RWPE2 (cell line): ENCODE data around the gene NMNAT2.

Source experiments
- ATAC-seq: fragments of 200-7000 bp; cut with Tn5 transposase; 3 replicates; pipeline ENCODE4 v1.9.1; 2021; ENCODE audit warnings: low read depth
- DNase-seq: peaks from one replicate; pipeline ENCODE4 v3.0.0-alpha.2; 2020; ENCODE audit warnings: low spot score
- H3K27ac ChIP-seq: fragments of 450-650 bp; 2 replicates; pipeline ENCODE4 v1.5.1; 2017; ENCODE audit warnings: mild to moderate bottlenecking; ENCODE audit not compliant: poor library complexity, severe bottlenecking
- H3K27me3 ChIP-seq: fragments of 250-450 bp; sonication (Bioruptor Pico); 2 replicates; pipeline ENCODE4 v1.5.1; 2021; ENCODE audit warnings: mild to moderate bottlenecking, moderate library complexity; ENCODE audit not compliant: insufficient read depth, poor library complexity, severe bottlenecking
- H3K36me3 ChIP-seq: fragments of 250-450 bp; sonication (Bioruptor Pico); 2 replicates; pipeline ENCODE4 v1.5.1; 2020; ENCODE audit warnings: low read depth, mild to moderate bottlenecking, moderate library complexity
- H3K4me1 ChIP-seq: fragments of 250-450 bp; sonication (Bioruptor Pico); 2 replicates; pipeline ENCODE4 v1.5.1; 2021; ENCODE audit warnings: mild to moderate bottlenecking, moderate library complexity; ENCODE audit not compliant: insufficient read depth, poor library complexity, severe bottlenecking
- H3K4me3 ChIP-seq: fragments of 250-450 bp; sonication (Bioruptor Pico); 2 replicates; pipeline ENCODE4 v1.5.1; 2021; ENCODE audit warnings: mild to moderate bottlenecking, moderate library complexity; ENCODE audit not compliant: severe bottlenecking
- H3K9me3 ChIP-seq: fragments of 250-450 bp; sonication (Bioruptor Pico); 2 replicates; pipeline ENCODE4 v1.5.1; 2021; ENCODE audit warnings: mild to moderate bottlenecking, moderate library complexity; ENCODE audit not compliant: severe bottlenecking
- TF ChIP-seq, protein P1 (sequence below): fragments of 450-650 bp; IDR thresholded peaks from one replicate; pipeline ENCODE4 v1.5.1; 2017; ENCODE audit warnings: mild to moderate bottlenecking, moderate library complexity; ENCODE audit not compliant: poor library complexity, severe bottlenecking

Gene NMNAT2

DNA sequence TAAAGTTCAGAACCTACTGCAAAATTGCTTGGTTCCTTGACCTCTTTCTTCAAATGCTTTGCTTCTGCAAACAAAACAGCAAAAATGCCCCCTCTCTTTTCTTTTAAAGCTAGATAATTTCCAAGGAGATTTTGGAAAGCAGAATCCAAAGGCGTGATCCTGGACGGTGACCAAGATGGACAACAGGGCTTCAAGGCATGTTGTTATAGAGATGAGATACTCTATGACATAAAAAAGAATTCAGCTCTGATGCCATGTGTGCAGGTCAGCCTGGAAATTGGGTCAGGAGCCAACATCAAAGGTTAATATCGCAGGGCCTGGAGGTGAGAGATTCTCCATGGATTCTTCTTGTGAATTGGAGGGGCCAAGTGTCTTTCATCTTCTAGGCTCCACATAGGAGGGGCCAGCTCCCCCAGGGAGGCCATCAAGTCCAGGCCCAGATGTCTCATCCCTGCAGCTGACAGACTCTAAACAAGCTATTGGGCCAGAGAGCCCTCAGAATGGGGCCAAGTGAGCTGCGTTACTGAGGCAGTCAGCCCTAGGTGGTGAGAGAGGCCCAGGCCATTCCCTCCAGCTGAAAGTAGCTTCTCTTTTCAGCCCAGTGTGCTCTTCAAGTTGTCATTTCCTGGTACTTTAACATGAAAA, 45.5 kb downstream of the NMNAT2 start:
- H3K9me3 ChIP-seq, result no peaks in the 10 kb centered on the region

DNA sequence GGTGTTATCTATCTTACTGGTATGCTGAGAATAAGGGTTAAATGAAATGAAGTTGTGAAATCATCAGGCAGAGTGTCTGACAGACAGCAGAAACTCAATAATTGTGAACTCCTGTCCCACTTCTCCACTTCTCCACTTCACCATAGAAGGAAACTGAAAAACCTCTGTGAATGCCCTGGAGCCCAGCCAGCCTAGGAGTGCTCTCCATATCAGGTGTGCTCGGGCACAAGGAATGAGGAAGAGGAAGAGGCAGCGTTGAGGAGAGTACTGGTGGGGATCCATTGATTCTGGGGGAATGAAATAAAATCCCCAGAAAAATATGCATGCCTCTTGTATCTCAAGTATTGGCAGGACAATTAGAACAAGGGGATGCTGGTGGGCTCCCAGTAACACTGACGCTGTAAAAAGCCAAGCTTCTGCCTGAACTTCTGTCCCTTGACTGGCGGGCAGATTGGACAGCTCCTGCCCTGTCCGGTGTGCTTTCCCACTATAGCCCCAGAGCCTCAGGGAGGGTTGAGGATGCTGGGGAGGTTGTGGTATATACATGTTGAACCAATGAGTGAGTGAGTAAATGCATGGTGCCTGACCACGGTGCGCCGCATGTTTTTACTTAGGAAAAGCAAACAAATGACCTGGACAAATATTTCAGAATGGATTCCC, 47.7 kb downstream of the NMNAT2 start:
- Histone ChIP-seq H3K4me1 (no peaks in the 10 kb centered on the region), H3K27me3 (no peaks in the 10 kb centered on the region), H3K4me3 (no peak overlapping the region), H3K36me3 (no peaks in the 10 kb centered on the region), H3K9me3 (no peaks in the 10 kb centered on the region), H3K27ac (no peak overlapping the region)
- DNase-seq (no peak), ATAC-seq (no peak)
- TF ChIP-seq, protein P1, sequence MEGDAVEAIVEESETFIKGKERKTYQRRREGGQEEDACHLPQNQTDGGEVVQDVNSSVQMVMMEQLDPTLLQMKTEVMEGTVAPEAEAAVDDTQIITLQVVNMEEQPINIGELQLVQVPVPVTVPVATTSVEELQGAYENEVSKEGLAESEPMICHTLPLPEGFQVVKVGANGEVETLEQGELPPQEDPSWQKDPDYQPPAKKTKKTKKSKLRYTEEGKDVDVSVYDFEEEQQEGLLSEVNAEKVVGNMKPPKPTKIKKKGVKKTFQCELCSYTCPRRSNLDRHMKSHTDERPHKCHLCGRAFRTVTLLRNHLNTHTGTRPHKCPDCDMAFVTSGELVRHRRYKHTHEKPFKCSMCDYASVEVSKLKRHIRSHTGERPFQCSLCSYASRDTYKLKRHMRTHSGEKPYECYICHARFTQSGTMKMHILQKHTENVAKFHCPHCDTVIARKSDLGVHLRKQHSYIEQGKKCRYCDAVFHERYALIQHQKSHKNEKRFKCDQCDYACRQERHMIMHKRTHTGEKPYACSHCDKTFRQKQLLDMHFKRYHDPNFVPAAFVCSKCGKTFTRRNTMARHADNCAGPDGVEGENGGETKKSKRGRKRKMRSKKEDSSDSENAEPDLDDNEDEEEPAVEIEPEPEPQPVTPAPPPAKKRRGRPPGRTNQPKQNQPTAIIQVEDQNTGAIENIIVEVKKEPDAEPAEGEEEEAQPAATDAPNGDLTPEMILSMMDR, result no peak

More for the DNA sequence above, 45.5 kb downstream of the NMNAT2 start:
- TF ChIP-seq, protein P1, result no peak
- DNase-seq (no peak), ATAC-seq (no peak)
- no peaks in the 10 kb centered on the region for H3K4me1 ChIP-seq
- H3K27ac ChIP-seq, result no peak overlapping the region
- H3K4me3 ChIP-seq, result no peak overlapping the region
- H3K27me3 ChIP-seq, result no peaks in the 10 kb centered on the region
- H3K36me3 ChIP-seq, result no peaks in the 10 kb centered on the region

DNA sequence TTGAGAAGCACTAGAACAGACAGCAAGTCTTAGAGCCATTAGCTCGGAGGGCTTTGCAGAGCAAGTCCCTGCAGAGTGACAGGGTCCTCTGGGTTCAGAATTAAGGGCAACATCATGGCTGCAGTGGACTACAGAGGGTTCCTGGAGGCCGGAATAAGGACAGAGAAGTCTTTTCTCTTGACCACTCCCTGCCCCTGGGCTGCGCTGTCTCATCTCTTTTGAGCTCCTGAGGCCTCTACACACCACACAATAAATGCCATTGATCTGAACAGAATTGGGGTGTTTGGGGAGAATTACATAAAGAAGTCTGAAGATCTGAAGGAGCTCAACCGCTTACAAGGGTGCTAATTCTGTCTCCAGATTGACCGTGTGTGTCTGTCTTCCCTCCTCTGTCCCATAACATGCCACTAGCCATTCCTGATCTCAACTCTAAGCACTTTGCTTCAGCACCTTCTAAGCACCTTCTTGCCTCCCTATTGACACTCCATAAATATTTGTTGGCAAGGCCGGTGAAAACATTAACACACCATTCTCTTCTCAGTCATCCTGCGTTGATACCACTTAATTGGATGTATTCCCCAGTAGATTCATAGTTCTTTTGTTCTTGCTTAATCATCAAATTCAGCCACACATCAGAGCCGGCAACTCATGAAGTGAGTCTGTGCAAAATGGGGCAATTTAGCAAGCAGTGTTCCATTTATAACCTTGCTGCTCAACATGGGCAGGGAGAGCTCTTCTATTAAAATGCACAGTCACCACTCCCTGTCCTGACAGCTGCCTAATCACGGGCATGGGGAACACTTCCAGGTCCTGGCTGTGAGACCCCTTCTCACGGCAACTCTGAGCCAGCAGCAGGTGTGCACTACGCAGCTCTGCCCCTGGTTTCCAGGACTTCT, 49.7 kb downstream of the NMNAT2 start:
- H3K4me1 ChIP-seq, result no peaks in the 10 kb centered on the region
- no peak overlapping the region for H3K4me3 ChIP-seq
- H3K27ac ChIP-seq, result no peak overlapping the region
- no peak for ATAC-seq
- H3K9me3 ChIP-seq, result no peaks in the 10 kb centered on the region
- no peak for DNase-seq
- TF ChIP-seq, protein P1, result no peak
- H3K36me3 ChIP-seq, result no peaks in the 10 kb centered on the region
- H3K27me3 ChIP-seq, result no peaks in the 10 kb centered on the region

DNA sequence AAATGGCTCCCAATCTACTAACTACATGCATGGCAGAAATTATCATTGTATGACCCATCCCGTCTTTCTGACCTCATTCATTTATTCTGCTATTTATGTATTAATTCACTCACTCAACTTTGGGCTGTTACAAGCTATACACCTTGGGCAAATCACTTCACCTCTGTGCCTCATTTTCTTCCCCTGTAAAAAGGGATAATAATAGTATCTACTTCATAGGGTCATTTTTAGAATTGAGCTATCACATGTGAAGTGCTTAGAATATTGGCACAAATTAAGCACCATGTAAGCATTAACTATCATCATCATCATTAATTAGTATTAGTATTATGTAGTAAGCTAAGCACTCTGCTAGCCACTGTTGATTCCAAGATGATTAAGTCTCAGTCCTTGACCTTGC, 52.1 kb downstream of the NMNAT2 start:
- no peaks in the 10 kb centered on the region for H3K27me3 ChIP-seq
- no peaks in the 10 kb centered on the region for H3K9me3 ChIP-seq
- no peaks in the 10 kb centered on the region for H3K36me3 ChIP-seq
- TF ChIP-seq, protein P1, result no peak
- H3K4me3 ChIP-seq, result no peak overlapping the region
- ATAC-seq (no peak), DNase-seq (no peak)
- no peaks in the 10 kb centered on the region for H3K4me1 ChIP-seq
- H3K27ac ChIP-seq, result no peak overlapping the region
